Measurements from ENCODE around the gene SLC35F3.

Gene SLC35F3

DNA sequence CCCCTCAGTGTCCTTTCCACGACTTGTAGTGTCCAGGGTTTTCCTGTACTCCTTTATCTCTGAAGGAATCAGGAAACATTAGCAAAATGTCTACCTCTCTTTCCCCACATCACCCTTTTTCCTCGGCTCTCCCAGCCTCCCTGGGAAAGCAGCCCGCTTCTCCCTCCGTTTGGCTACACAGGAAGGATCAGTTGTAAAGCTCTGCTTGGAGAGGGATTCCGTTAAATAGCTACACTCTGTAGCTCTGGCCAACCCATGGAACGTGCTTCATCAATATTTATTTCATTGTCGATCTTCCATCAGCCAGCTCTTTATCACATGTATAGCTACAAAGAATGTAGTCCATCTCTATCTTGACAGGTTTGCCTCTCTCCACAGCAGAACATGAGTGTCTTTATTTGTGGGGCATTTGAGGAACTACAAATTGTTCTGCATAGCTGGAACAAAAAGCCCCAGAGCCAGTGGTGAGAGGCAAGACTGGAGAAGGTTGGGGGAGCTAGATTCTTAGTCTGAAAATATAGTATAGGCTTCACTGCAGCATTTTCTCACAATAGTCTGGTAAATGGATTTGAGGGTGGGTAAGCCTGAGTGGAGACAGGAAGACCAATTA is 191.8 kb downstream of the SLC35F3 start:
- FAIRE-seq (no peak), DNase-seq (ENCODE audit: insufficient read length, low spot score) (no peak)
- TF ChIP-seq TAF1 (IDR thresholded peaks at IDR 0.05; ENCODE audit: low read depth, low read length) = no peak
- TF ChIP-seq SPI1 (IDR thresholded peaks at IDR 0.05; ENCODE audit: low read depth, low read length) = no peak
- TF ChIP-seq PAX5 (IDR thresholded peaks at IDR 0.05; ENCODE audit: insufficient read depth, low read length, severe bottlenecking) = no peak
- no peak for TF ChIP-seq POLR2A (IDR thresholded peaks at IDR 0.05; ENCODE audit: low read depth, low read length)
- no peak for TF ChIP-seq POU2F2 (IDR thresholded peaks at IDR 0.05; ENCODE audit: low read depth, low read length)
- TF ChIP-seq POLR2AphosphoS5 (IDR thresholded peaks at IDR 0.05; ENCODE audit: low read depth, low read length) = no peak

DNA sequence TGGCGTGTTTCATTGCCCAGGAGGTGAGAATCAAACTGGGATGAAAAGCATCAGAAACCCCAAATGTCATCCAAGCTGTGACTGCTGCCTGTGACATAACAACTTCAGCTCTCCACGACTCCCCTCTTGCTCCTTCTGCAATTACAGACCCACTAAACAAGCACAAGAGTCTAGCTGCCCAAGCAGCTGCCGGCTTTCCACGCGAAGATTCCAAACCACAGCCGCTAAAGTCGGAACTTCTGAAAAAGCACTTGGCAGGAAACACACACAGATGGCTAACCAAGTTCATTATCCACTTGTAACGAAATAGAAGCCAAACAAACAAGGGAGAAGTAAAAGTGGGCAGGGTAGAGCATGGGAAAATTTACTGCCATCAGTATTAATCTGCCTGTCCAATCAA is 198.1 kb downstream of the SLC35F3 start:
- no peak for DNase-seq (ENCODE audit: insufficient read length, low spot score)
- TF ChIP-seq SPI1 (IDR thresholded peaks at IDR 0.05; ENCODE audit: low read depth, low read length) = no peak
- no peak for TF ChIP-seq POU2F2 (IDR thresholded peaks at IDR 0.05; ENCODE audit: low read depth, low read length)
- no peak for FAIRE-seq

- TF ChIP-seq POU2F2 (IDR thresholded peaks at IDR 0.05; ENCODE audit: low read depth, low read length) (no peak), SPI1 (IDR thresholded peaks at IDR 0.05; ENCODE audit: low read depth, low read length) (no peak), POLR2A (IDR thresholded peaks at IDR 0.05; ENCODE audit: low read depth, low read length) (no peak), POLR2AphosphoS5 (IDR thresholded peaks at IDR 0.05; ENCODE audit: low read depth, low read length) (no peak), PAX5 (IDR thresholded peaks at IDR 0.05; ENCODE audit: insufficient read depth, low read length, severe bottlenecking) (no peak), TAF1 (IDR thresholded peaks at IDR 0.05; ENCODE audit: low read depth, low read length) (no peak)
- no peak for FAIRE-seq
- no peak for DNase-seq (ENCODE audit: insufficient read length, low spot score)
Observed at GRCh38 chr1:234103198-234103597, 198.7 kb downstream of the SLC35F3 start.

DNA sequence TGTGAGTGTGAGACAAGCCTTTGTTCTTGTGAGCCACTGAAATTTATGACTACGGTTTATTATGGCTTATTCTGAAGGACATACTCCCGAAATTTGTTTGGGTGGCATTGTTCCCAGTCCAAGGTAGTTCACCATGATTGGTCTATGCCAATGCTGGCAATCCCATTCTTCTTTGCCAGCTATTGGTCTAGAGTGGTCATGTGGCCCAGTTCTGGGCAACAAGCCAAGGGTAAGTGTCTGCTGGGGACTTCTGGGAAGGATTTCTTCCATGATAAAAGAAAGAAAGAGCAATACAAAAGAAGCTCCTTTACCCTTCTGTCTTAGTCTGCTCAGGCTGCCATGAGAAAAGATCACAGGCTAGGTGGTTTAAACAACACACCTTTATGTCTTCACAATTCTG is 201.6 kb downstream of the SLC35F3 start:
- FAIRE-seq (no peak), DNase-seq (ENCODE audit: insufficient read length, low spot score) (no peak)
- no peak for TF ChIP-seq POU2F2 (IDR thresholded peaks at IDR 0.05; ENCODE audit: low read depth, low read length)
- TF ChIP-seq POLR2A (IDR thresholded peaks at IDR 0.05; ENCODE audit: low read depth, low read length) = no peak
- TF ChIP-seq PAX5 (IDR thresholded peaks at IDR 0.05; ENCODE audit: insufficient read depth, low read length, severe bottlenecking) = no peak
- TF ChIP-seq TAF1 (IDR thresholded peaks at IDR 0.05; ENCODE audit: low read depth, low read length) = no peak
- no peak for TF ChIP-seq POLR2AphosphoS5 (IDR thresholded peaks at IDR 0.05; ENCODE audit: low read depth, low read length)
- no peak for TF ChIP-seq SPI1 (IDR thresholded peaks at IDR 0.05; ENCODE audit: low read depth, low read length)

DNA sequence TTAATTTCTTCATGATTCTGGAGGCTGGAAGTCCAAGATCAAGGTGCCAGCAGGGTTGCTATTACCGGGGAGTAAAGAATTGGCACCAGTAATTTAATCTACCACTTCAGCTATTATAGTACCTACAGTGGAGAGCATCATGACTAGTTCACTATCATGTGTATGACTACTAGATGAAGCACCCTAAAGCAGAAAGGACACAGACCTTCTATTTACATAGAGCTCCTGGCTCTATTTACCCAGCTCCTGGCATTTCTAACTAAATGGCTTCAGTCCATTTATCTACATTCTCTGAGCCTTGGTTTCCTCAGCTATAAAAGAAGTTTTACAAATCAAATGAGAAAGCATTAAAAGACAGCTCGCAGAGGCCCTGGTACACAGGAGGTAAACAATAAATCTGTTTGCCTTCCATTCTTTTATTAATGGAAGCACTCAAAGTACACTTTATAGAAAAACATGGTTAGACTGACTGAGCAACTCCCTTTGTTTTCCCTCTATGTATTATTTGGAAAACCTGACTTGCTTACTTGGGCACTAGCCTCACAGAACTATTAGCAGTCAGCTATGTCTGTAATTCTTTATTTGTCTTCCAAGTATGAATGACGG is 203.0 kb downstream of the SLC35F3 start:
- FAIRE-seq = no peak
- no peak for DNase-seq (ENCODE audit: insufficient read length, low spot score)
- TF ChIP-seq POLR2A (IDR thresholded peaks at IDR 0.05; ENCODE audit: low read depth, low read length) (no peak), POLR2AphosphoS5 (IDR thresholded peaks at IDR 0.05; ENCODE audit: low read depth, low read length) (no peak)

DNA sequence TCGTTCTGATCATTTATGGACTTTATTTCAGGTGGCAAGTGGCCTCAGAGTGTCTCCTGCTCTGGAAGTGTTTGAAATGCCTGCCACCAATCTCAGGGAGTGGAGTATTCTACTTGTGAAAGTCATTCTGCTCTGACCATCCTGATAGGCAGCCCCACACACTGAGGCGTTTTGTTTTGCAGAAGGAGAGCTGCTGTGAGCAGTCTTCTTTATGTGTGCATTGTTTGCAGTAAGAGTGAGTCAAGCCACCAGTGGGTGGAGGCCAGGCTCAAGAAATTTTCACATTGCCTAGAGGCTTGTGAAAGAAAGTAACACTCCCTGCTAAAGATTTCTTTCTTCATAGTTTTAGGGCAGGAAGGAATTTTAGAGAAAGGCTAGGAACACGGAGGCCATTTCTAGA is 204.4 kb downstream of the SLC35F3 start:
- FAIRE-seq = no peak

GRCh38 chr1:234109840-234110239 is 205.4 kb downstream of the SLC35F3 start:
- FAIRE-seq (no peak), DNase-seq (ENCODE audit: insufficient read length, low spot score) (no peak)
- no peak for TF ChIP-seq TAF1 (IDR thresholded peaks at IDR 0.05; ENCODE audit: low read depth, low read length)
- TF ChIP-seq PAX5 (IDR thresholded peaks at IDR 0.05; ENCODE audit: insufficient read depth, low read length, severe bottlenecking) = no peak

More for the DNA sequence above, 204.4 kb downstream of the SLC35F3 start:
- TF ChIP-seq POU2F2 (IDR thresholded peaks at IDR 0.05; ENCODE audit: low read depth, low read length) = no peak
- TF ChIP-seq TAF1 (IDR thresholded peaks at IDR 0.05; ENCODE audit: low read depth, low read length) = no peak
- TF ChIP-seq SPI1 (IDR thresholded peaks at IDR 0.05; ENCODE audit: low read depth, low read length) = no peak
- no peak for TF ChIP-seq POLR2AphosphoS5 (IDR thresholded peaks at IDR 0.05; ENCODE audit: low read depth, low read length)
- TF ChIP-seq POLR2A (IDR thresholded peaks at IDR 0.05; ENCODE audit: low read depth, low read length) = no peak
- no peak for TF ChIP-seq PAX5 (IDR thresholded peaks at IDR 0.05; ENCODE audit: insufficient read depth, low read length, severe bottlenecking)
- no peak for DNase-seq (ENCODE audit: insufficient read length, low spot score)

DNA sequence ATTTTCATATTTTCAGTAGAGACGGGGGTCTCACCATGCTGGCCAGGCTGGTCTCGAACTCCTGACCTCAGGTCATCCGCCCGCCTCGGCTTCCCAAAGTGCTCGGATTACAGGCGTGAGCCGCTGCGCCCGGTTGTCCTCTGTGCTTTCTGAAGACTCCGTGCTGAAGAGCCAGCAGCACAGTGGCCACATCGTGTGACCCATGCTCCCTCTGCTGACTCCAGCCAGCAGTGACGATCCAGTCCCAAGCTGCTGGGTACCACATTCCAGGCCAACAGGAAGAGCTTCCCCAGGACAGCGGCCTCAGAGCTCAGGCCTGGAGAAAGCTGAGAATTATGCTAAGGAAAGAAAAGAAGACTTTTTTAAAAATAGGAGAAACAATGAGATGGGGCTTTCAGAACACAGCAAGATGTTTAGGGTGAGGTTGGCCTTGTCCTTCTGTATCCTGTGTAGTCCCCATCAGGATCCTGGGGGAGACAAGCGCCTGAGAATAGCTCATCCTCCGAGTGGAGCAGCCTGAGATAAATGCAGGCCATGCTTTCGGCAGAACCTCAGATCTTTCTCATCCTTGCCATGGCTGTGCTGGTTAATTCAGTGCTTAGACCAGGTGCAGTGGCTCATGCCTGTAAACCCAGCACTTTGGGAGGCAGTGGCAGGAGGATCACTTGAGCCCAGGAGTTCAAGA is 207.1 kb downstream of the SLC35F3 start:
- DNase-seq (ENCODE audit: insufficient read length, low spot score) = no peak
- TF ChIP-seq TAF1 (IDR thresholded peaks at IDR 0.05; ENCODE audit: low read depth, low read length) = no peak
- no peak for TF ChIP-seq PAX5 (IDR thresholded peaks at IDR 0.05; ENCODE audit: insufficient read depth, low read length, severe bottlenecking)
- no peak for TF ChIP-seq POLR2AphosphoS5 (IDR thresholded peaks at IDR 0.05; ENCODE audit: low read depth, low read length)
- no peak for TF ChIP-seq POLR2A (IDR thresholded peaks at IDR 0.05; ENCODE audit: low read depth, low read length)
- no peak for TF ChIP-seq SPI1 (IDR thresholded peaks at IDR 0.05; ENCODE audit: low read depth, low read length)
- no peak for TF ChIP-seq POU2F2 (IDR thresholded peaks at IDR 0.05; ENCODE audit: low read depth, low read length)
- FAIRE-seq = no peak

DNA sequence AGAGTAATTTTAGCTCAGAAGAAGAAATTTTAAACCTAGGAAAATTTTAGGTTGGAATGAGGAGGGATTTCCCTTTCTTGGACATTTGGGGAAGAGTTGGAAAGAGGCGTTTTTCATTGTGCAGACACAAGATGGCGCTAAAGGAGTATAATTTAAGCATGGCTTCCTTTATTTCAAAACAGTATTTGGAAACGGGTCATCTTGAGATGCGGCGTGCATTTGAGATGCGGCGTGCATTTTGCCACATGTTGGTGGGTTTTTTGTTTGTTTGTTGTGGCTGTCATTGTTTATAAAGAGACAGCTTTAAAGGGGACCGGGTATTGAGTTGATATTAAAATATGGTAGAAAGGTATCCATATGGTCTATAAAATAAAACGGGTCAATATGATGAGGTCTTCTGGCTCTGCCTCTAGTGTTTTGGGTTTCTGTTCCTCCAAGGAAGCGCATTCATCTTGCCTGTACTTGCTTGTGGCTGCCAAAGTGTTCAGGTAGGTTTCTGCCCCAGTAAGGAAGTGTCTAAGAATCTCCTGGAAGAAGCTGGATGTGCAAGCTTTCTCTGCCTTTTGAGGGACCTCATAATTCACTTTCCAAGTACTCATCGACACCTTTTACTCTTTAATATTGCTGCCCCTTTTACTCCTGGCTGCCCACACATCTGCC is 210.3 kb downstream of the SLC35F3 start:
- FAIRE-seq (peak; percentile 48), DNase-seq (ENCODE audit: insufficient read length, low spot score) (peak; percentile 30)
- no peak for TF ChIP-seq POU2F2 (IDR thresholded peaks at IDR 0.05; ENCODE audit: low read depth, low read length)
- TF ChIP-seq TAF1 (IDR thresholded peaks at IDR 0.05; ENCODE audit: low read depth, low read length) = no peak
- no peak for TF ChIP-seq SPI1 (IDR thresholded peaks at IDR 0.05; ENCODE audit: low read depth, low read length)
- TF ChIP-seq POLR2A (IDR thresholded peaks at IDR 0.05; ENCODE audit: low read depth, low read length) = no peak
- no peak for TF ChIP-seq PAX5 (IDR thresholded peaks at IDR 0.05; ENCODE audit: insufficient read depth, low read length, severe bottlenecking)
- TF ChIP-seq POLR2AphosphoS5 (IDR thresholded peaks at IDR 0.05; ENCODE audit: low read depth, low read length) = no peak

Data from GM12891 (cell line).